ENCODE measurements around the gene ADORA2A. TPM values are rescaled to one million over a fixed set of nuclear protein-coding genes. Genes with fewer than 3 reads are reported as not detected.

ADORA2A gene
- total and polyA plus RNA-seq, 2 of the 8 experiments (the other 6 are each of a cell fraction or from before 2014, with no cell fraction given): 7.1 to 20.3 TPM

GRCh38 chr22:24402460-24403192 is 24.8 kb upstream of the ADORA2A start (continued):
- TF ChIP-seq MAX (IDR thresholded peaks at IDR 0.05) (no peak), TEAD4 (IDR thresholded peaks at IDR 0.05; ENCODE audit: low read depth, low read length) (no peak), TCF12 (IDR thresholded peaks at IDR 0.05; ENCODE audit: low read depth, low read length) (no peak)
